Stimulated activated CD8-positive, alpha-beta memory T cell treated with anti-CD3 and anti-CD28 coated beads, Interleukin-4, amount 100 ng/mL, for 24 hours (primary cell): ENCODE measurements around the gene PRSS33.

ENCODE experiments used
- DNase-seq: peaks from one replicate; pipeline ENCODE4 v3.0.0-alpha.2; 2020; ENCODE audit warnings: low read depth

Gene PRSS33

GRCh38 chr16:2741168-2741567 lies 46.2 kb downstream of the PRSS33 start:
- DNase-seq, result no peak

GRCh38 chr16:2740476-2740875 lies 46.9 kb downstream of the PRSS33 start:
- DNase-seq, result no peak

GRCh38 chr16:2739625-2740430 lies 47.5 kb downstream of the PRSS33 start:
- no peak for DNase-seq

GRCh38 chr16:2738615-2739014 lies 48.7 kb downstream of the PRSS33 start:
- no peak for DNase-seq

GRCh38 chr16:2737895-2738418 lies 49.4 kb downstream of the PRSS33 start:
- no peak for DNase-seq

GRCh38 chr16:2737238-2737605 lies 50.1 kb downstream of the PRSS33 start:
- no peak for DNase-seq

GRCh38 chr16:2736476-2737237 lies 50.7 kb downstream of the PRSS33 start:
- DNase-seq, result no peak

GRCh38 chr16:2734844-2735515 lies 52.4 kb downstream of the PRSS33 start:
- no peak for DNase-seq
